KMS-11 (cell line): ENCODE results near the gene MON2.

Experiments used
- H2AFZ ChIP-seq: fragments of 200-600 bp; sonication (generic); 2 replicates; pipeline ENCODE4 v1.6.1; 2016; ENCODE audit warnings: antibody characterized with exemption, mixed run types, low read depth
- H3K27ac ChIP-seq: fragments of 200-600 bp; sonication (generic); 2 replicates; pipeline ENCODE4 v1.6.1; 2016; ENCODE audit warnings: mild to moderate bottlenecking, mixed run types
- H3K27me3 ChIP-seq: fragments of 200-600 bp; sonication (generic); 2 replicates; pipeline ENCODE4 v1.6.1; 2017; ENCODE audit warnings: mild to moderate bottlenecking, low read depth, mixed run types, moderate library complexity; ENCODE audit not compliant: insufficient read depth
- H3K36me3 ChIP-seq: fragments of 200-600 bp; sonication (generic); 2 replicates; pipeline ENCODE4 v1.6.1; 2017; ENCODE audit warnings: mild to moderate bottlenecking, mixed run types; ENCODE audit not compliant: insufficient read depth
- H3K4me1 ChIP-seq: fragments of 200-600 bp; sonication (generic); 2 replicates; pipeline ENCODE4 v1.6.1; 2016; ENCODE audit warnings: mild to moderate bottlenecking, low read depth, mixed run types; ENCODE audit not compliant: poor library complexity, severe bottlenecking
- H3K4me2 ChIP-seq: fragments of 200-600 bp; sonication (generic); 2 replicates; pipeline ENCODE4 v1.7.0; 2016; ENCODE audit warnings: mild to moderate bottlenecking, mixed run types
- H3K4me3 ChIP-seq: fragments of 200-600 bp; sonication (generic); IDR thresholded peaks from 2 replicates; pipeline ENCODE4 v1.6.1; 2017; ENCODE audit warnings: low read depth, low read length, mixed read lengths; ENCODE audit not compliant: insufficient read depth
- H3K79me2 ChIP-seq: fragments of 200-600 bp; sonication (generic); 2 replicates; pipeline ENCODE4 v1.6.1; 2016; ENCODE audit warnings: low read depth, mixed run types; ENCODE audit not compliant: insufficient read depth
- H3K9ac ChIP-seq: fragments of 200-600 bp; sonication (generic); 2 replicates; pipeline ENCODE4 v1.6.1; 2016; ENCODE audit warnings: mild to moderate bottlenecking, mixed run types
- H4K20me1 ChIP-seq: fragments of 200-600 bp; sonication (generic); 2 replicates; pipeline ENCODE4 v1.6.1; 2016; ENCODE audit warnings: mild to moderate bottlenecking, mixed run types; ENCODE audit not compliant: insufficient read depth
- CTCF ChIP-seq: fragments of 200-600 bp; sonication (generic); conservative IDR thresholded peaks from 2 replicates; pipeline ENCODE4 v1.6.1; 2017; ENCODE audit warnings: low read depth, mild to moderate bottlenecking, antibody characterized with exemption, low read length, moderate library complexity, mixed read lengths

Gene MON2

GRCh38 chr12:62517887-62518286, 51.3 kb downstream of the MON2 start:
- Histone ChIP-seq H3K36me3 (0 out of 2 replicates have a peak, but pooled peaks cover 3% of the 10 kb centered on the region), H2AFZ (no peak overlapping the region), H3K4me1 (no peaks in the 10 kb centered on the region), H3K4me3 (no peak overlapping the region), H3K79me2 (no peaks in the 10 kb centered on the region), H3K9ac (no peak overlapping the region), H4K20me1 (no peaks in the 10 kb centered on the region), H3K27me3 (no peaks in the 10 kb centered on the region), H3K4me2 (no peak overlapping the region), H3K27ac (no peak overlapping the region)
- no peak for TF ChIP-seq CTCF

- no peak for TF ChIP-seq CTCF
- no peaks in the 10 kb centered on the region for H3K79me2 ChIP-seq
- H3K4me1 ChIP-seq, result no peaks in the 10 kb centered on the region
- no peak overlapping the region for H3K4me2 ChIP-seq
- no peaks in the 10 kb centered on the region for H3K27me3 ChIP-seq
- H3K27ac ChIP-seq, result no peak overlapping the region
- H2AFZ ChIP-seq, result no peak overlapping the region
- H4K20me1 ChIP-seq, result no peaks in the 10 kb centered on the region
- H3K9ac ChIP-seq, result no peak overlapping the region
- no peak overlapping the region for H3K4me3 ChIP-seq
- 0 out of 2 replicates have a peak, but pooled peaks cover 3% of the 10 kb centered on the region for H3K36me3 ChIP-seq
Observed at GRCh38 chr12:62519043-62519442, 52.4 kb downstream of the MON2 start.

- no peak for TF ChIP-seq CTCF
- Histone ChIP-seq H3K27ac (no peak overlapping the region), H3K4me1 (peaks cover 13% of the 10 kb centered on the region), H3K4me3 (no peak overlapping the region), H2AFZ (no peak overlapping the region), H4K20me1 (no peaks in the 10 kb centered on the region), H3K79me2 (no peaks in the 10 kb centered on the region), H3K36me3 (0 out of 2 replicates have a peak, but pooled peaks cover 3% of the 10 kb centered on the region), H3K4me2 (no peak overlapping the region), H3K27me3 (no peaks in the 10 kb centered on the region), H3K9ac (no peak overlapping the region)
Observed at GRCh38 chr12:62520361-62520760, 53.7 kb downstream of the MON2 start.

GRCh38 chr12:62522984-62523383, 56.4 kb downstream of the MON2 start:
- no peak overlapping the region for H3K4me3 ChIP-seq
- no peak for TF ChIP-seq CTCF
- peaks cover 14% of the 10 kb centered on the region for H3K4me1 ChIP-seq
- H2AFZ ChIP-seq, result no peak overlapping the region
- H3K36me3 ChIP-seq, result 0 out of 2 replicates have a peak, but pooled peaks cover 3% of the 10 kb centered on the region
- H3K27ac ChIP-seq, result no peak overlapping the region
- no peaks in the 10 kb centered on the region for H4K20me1 ChIP-seq
- H3K4me2 ChIP-seq, result no peak overlapping the region
- no peaks in the 10 kb centered on the region for H3K79me2 ChIP-seq
- H3K27me3 ChIP-seq, result no peaks in the 10 kb centered on the region
- H3K9ac ChIP-seq, result no peak overlapping the region

GRCh38 chr12:62523619-62524018, 57.0 kb downstream of the MON2 start:
- Histone ChIP-seq H3K36me3 (0 out of 2 replicates have a peak, but pooled peaks cover 3% of the 10 kb centered on the region), H3K4me1 (peaks cover 14% of the 10 kb centered on the region)

More at GRCh38 chr12:62523619-62524018, 57.0 kb downstream of the MON2 start:
- Histone ChIP-seq H3K27ac (no peak overlapping the region), H3K27me3 (no peaks in the 10 kb centered on the region), H2AFZ (no peak overlapping the region), H3K4me3 (no peak overlapping the region), H4K20me1 (no peaks in the 10 kb centered on the region), H3K4me2 (no peak overlapping the region), H3K9ac (no peak overlapping the region), H3K79me2 (no peaks in the 10 kb centered on the region)
- TF ChIP-seq CTCF, result no peak
